GM12864 (cell line): ENCODE results near the gene UNC79.
A peak's percentile ranks its signal among the peaks of the same experiment; 100 is the strongest.

Experiments
- DNase-seq: peaks from one replicate; pipeline ENCODE4 v3.0.0-alpha.2; 2011; ENCODE audit warnings: low read depth
- H3K4me3 ChIP-seq: 2 replicates; pipeline ENCODE4 v1.5.1; 2011; ENCODE audit warnings: mild to moderate bottlenecking, low read depth, low read length, control low read depth
- TF ChIP-seq, protein P1 (sequence below): IDR thresholded peaks from 2 replicates; pipeline ENCODE4 v1.5.1; 2011; ENCODE audit warnings: low read depth, mild to moderate bottlenecking, moderate library complexity, low read length, control low read depth, inconsistent platforms; ENCODE audit errors: missing control alignments

The UNC79 gene

DNA sequence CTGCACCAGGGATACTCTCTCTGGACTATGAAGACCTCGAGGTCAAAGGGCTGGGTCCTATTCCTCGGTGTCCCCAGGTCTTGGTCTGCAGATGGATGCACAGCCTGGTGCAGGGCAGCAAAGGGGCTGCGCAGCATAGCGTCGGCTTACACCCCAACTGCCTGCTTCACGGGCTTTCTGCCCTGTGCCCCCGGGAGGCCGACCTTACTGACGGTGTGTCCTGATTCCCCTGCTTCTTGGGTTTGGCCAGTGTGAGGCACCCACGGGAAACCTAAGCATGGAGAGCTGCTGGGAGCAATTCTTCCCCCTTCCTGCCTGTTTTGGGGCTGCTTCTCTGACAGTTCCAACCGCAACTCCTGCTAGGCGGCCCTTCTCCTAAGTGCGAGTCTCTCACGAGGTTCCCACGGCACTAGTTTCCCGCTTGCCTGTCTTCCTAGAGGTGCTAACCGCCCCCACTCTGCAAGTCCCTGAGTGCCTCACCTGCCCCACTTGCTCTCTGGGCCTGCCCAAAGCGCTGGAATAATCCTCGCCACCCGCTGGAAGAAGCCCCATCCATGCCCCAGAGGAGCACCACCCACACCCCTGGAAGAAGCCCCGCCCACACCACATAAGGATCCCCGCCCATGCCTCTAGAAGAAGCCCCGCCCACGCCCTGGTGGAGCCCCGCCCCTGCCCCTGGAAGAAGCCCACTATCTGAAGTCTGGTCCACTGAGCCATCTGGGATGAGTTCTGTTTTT lies 303.5 kb downstream of the UNC79 start:
- DNase-seq = no peak
- TF ChIP-seq, protein P1, sequence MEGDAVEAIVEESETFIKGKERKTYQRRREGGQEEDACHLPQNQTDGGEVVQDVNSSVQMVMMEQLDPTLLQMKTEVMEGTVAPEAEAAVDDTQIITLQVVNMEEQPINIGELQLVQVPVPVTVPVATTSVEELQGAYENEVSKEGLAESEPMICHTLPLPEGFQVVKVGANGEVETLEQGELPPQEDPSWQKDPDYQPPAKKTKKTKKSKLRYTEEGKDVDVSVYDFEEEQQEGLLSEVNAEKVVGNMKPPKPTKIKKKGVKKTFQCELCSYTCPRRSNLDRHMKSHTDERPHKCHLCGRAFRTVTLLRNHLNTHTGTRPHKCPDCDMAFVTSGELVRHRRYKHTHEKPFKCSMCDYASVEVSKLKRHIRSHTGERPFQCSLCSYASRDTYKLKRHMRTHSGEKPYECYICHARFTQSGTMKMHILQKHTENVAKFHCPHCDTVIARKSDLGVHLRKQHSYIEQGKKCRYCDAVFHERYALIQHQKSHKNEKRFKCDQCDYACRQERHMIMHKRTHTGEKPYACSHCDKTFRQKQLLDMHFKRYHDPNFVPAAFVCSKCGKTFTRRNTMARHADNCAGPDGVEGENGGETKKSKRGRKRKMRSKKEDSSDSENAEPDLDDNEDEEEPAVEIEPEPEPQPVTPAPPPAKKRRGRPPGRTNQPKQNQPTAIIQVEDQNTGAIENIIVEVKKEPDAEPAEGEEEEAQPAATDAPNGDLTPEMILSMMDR = no peak

DNA sequence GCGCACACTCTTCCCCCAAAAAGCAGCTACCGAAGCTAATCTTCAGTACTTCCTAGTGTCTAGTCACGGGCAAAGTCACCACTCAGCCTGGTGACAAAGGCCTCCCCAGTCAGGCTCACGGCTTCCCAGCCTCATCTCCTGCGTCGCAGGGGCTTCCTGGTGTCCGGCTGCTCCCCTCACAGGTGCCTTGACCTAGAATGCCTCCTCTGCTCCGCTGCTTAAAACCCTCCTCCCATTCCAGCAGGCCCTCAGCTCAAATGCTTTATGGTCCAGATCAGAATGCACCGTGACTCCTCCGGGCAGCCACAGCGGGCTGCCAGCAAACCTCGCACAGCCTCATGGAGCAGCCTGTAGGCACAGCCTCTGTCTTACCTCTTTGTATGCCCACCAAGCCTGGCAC lies 304.5 kb downstream of the UNC79 start:
- TF ChIP-seq, protein P1 = no peak
- no peak for DNase-seq
- no peak overlapping the region for H3K4me3 ChIP-seq

More for the DNA sequence above, 303.5 kb downstream of the UNC79 start:
- no peak overlapping the region for H3K4me3 ChIP-seq

DNA sequence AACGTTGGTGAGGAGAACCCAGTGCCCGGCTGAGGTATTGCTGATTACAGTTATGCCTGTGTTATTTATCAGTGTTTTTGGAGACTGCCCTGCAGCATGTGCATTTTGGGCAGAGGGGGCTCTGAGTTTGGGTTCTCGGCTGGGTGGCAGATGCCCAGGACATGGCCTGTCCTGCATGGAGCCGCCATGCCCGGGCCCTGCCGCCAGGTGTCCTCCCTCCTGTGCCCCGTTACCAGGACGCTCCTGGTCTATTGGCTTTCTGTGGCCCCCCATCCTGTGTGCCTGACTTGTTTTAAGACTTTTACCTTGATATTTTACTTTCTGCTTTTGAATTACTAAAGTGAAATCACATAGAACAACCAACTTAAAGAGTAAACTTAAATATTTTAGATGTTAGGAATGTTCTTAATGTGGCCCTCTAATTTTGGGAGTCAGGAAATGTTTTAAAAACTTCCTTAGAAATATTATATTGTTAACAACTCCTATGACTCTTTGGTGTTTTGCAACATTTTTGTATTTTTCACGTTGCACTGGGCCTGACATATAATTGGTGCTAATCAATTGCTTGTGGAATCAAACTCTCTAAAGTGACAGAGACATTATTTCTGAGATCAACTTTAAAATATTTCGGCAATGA lies 305.8 kb downstream of the UNC79 start:
- no peak for DNase-seq
- no peak overlapping the region for H3K4me3 ChIP-seq
- TF ChIP-seq, protein P1 = peak; percentile 59

DNA sequence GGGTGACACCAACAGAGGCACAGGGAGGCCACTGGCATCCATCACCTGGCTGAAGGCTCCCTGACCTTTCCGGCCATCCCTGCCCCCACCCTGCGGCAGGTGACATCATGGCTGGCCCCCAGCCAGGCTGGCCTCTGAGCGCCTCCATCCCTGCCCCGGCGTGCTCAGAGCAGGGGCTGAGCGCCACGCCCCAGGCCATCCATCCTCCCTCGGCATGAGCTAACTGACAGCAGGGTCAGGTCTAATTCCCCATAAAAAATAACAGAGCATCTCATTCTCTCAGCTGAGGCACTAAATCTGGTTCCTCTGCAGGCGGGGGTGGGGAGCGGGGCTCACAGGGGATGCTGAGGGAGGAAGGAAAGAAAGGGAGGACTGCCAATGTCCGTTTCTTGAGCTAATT lies 306.9 kb downstream of the UNC79 start:
- DNase-seq = no peak

DNA sequence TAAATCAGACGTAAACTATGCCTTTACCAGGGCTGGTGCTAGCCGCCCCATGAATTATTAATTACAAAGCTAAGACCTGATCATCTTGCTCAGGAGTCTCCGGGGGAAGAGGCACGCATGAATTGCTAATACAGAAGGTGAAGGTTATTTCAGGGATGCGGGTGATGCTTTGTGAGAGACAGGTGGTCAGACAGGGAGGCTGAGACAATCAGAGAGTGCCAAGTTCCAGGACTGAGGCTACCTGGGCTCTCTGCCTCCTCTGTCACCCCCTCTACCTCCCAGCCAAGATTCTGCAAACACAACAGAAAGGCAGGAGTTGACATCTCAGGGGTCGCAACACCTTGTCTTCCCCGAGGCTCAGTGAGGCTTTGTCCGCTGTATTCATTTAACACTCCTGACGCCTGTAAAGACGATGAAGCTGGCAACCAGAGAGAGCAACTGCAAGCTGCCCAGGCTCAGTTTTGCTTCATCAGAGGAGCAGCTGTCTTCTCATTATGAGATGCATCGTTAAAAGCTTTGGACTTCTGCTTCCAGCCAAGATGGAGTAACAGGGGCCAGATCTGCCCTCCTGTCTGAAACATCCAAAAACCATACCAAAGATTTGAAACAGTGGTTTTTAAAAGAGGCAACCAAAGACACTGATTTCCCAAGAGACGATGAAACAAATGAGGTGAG lies 311.0 kb downstream of the UNC79 start:
- TF ChIP-seq, protein P1 = no peak
- DNase-seq = no peak
- H3K4me3 ChIP-seq = no peak overlapping the region

More for the DNA sequence above, 306.9 kb downstream of the UNC79 start:
- TF ChIP-seq, protein P1 = no peak
- H3K4me3 ChIP-seq = no peak overlapping the region

DNA sequence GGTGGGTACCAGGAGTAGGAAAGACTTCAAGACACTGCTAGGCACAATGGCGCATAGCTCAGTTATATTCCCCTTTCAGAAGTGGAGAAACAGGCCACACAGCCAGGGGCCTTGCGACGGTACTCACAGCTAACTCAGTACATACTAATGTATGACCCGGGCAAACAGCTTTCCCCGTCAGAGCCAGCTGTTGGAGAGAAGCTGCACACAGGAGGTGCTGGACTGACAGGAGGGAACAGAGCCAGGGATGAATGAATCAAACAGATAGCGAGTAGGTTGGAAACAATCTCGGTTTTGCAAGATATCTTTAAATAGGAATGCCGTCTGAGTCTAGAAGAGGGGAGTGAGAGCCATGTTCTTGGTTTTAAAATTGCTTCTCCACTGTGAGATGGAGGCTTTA lies 312.0 kb downstream of the UNC79 start:
- TF ChIP-seq, protein P1 = no peak
- no peak overlapping the region for H3K4me3 ChIP-seq
- DNase-seq = no peak
